Measurements from ENCODE around the gene PAX8. TPM values are rescaled to one million over a fixed set of nuclear protein-coding genes. Genes with fewer than 3 reads are reported as not detected.

The PAX8 gene
- total and polyA plus RNA-seq, 2 experiments from 2014 or later: 0.21 to 0.32 TPM

DNA sequence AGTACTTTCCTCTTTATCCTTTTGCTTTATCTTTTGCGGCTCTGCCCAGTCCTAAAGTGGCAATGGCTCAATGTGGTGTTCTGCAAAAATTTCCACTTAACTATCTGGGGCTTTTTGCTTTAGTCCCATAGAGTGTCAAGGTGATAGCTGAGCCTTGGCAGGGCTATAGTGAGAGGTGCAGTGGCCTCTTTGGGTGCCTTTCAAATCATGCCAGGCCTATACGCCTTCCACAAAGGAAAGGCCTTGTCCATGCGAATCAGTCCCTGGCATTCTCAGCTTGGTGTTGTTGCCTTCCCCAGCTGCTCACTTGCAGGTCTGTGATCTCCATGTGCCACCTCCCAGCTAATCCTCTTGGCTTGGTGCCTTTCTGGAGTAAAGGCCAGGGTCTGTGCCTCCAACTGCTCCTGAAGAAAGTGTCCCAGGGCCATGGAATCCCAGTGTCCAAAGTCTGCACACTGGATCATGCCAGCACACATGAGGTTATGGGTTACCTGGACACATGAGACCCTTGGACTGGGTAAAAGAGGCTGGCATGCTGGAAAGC lies 26.6 kb downstream of the PAX8 start (continued):
- TF ChIP-seq ZNF114 (CRISPR knock-in tag; IDR thresholded peaks at IDR 0.05): no peak
- no peak for TF ChIP-seq STAT1 (IDR thresholded peaks at IDR 0.05; ENCODE audit: unreplicated experiment)
- TF ChIP-seq NANOG (IDR thresholded peaks at IDR 0.05; ENCODE audit: borderline replicate concordance): no peak
- TF ChIP-seq EZH2phosphoT487 (IDR thresholded peaks at IDR 0.05; ENCODE audit: unreplicated experiment): no peak

DNA sequence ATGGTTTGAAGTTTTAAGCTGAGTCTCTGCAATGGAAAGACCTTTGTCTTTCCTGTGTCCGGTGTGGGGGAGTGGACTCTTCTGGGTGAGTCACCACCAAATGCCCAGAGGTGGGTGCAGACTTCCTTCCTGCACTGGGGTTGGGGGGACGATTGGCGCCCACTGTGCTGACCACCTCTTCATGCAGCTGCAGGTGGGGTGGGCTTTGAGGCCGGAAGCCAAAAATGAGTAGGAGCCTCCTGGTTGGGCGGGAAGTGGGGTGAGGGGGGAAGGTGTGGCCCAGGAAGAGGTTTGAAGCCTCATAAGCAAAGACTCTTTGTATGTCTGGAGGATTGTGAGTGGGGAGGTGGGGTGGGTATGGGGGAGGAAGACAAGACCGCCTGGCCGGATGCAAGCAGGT lies 27.6 kb downstream of the PAX8 start:
- H3K27me3 ChIP-seq (ENCODE audit: insufficient read depth): no peaks in the 10 kb centered on the region
- no peaks in the 10 kb centered on the region for H3F3A ChIP-seq (replicated peaks; ENCODE audit: low read depth)
- no peak overlapping the region for H2AFZ ChIP-seq
- no peaks in the 10 kb centered on the region for H3K27me3 Mint-ChIP-seq (ENCODE audit: insufficient read depth, low read depth, poor library complexity)
- no peaks in the 10 kb centered on the region for H3K4me1 Mint-ChIP-seq
- no peak for ATAC-seq
- H3K79me2 ChIP-seq (replicated peaks; ENCODE audit: insufficient read depth): no peaks in the 10 kb centered on the region
- no peaks in the 10 kb centered on the region for H3K36me3 ChIP-seq (ENCODE audit: insufficient read depth)
- no peak for DNase-seq (ENCODE audit: low spot score)
- H3K9me2 ChIP-seq (ENCODE audit: insufficient read depth): no peaks in the 10 kb centered on the region
- no peaks in the 10 kb centered on the region for H4K20me1 ChIP-seq (replicated peaks; ENCODE audit: insufficient read depth)
- no peak overlapping the region for H3K27ac Mint-ChIP-seq
- H3K4me3 ChIP-seq: no peak overlapping the region
- no peak overlapping the region for H3K27ac ChIP-seq (ENCODE audit: low read depth)
- TF ChIP-seq, protein P1, sequence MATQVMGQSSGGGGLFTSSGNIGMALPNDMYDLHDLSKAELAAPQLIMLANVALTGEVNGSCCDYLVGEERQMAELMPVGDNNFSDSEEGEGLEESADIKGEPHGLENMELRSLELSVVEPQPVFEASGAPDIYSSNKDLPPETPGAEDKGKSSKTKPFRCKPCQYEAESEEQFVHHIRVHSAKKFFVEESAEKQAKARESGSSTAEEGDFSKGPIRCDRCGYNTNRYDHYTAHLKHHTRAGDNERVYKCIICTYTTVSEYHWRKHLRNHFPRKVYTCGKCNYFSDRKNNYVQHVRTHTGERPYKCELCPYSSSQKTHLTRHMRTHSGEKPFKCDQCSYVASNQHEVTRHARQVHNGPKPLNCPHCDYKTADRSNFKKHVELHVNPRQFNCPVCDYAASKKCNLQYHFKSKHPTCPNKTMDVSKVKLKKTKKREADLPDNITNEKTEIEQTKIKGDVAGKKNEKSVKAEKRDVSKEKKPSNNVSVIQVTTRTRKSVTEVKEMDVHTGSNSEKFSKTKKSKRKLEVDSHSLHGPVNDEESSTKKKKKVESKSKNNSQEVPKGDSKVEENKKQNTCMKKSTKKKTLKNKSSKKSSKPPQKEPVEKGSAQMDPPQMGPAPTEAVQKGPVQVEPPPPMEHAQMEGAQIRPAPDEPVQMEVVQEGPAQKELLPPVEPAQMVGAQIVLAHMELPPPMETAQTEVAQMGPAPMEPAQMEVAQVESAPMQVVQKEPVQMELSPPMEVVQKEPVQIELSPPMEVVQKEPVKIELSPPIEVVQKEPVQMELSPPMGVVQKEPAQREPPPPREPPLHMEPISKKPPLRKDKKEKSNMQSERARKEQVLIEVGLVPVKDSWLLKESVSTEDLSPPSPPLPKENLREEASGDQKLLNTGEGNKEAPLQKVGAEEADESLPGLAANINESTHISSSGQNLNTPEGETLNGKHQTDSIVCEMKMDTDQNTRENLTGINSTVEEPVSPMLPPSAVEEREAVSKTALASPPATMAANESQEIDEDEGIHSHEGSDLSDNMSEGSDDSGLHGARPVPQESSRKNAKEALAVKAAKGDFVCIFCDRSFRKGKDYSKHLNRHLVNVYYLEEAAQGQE (IDR thresholded peaks at IDR 0.05; ENCODE audit: unreplicated experiment): no peak
- no peak for TF ChIP-seq NANOG (IDR thresholded peaks at IDR 0.05; ENCODE audit: borderline replicate concordance)
- TF ChIP-seq ZNF331 (CRISPR knock-in tag; IDR thresholded peaks at IDR 0.05; ENCODE audit: low read depth): no peak
- TF ChIP-seq ZNF114 (CRISPR knock-in tag; IDR thresholded peaks at IDR 0.05): no peak
- TF ChIP-seq, protein P2, sequence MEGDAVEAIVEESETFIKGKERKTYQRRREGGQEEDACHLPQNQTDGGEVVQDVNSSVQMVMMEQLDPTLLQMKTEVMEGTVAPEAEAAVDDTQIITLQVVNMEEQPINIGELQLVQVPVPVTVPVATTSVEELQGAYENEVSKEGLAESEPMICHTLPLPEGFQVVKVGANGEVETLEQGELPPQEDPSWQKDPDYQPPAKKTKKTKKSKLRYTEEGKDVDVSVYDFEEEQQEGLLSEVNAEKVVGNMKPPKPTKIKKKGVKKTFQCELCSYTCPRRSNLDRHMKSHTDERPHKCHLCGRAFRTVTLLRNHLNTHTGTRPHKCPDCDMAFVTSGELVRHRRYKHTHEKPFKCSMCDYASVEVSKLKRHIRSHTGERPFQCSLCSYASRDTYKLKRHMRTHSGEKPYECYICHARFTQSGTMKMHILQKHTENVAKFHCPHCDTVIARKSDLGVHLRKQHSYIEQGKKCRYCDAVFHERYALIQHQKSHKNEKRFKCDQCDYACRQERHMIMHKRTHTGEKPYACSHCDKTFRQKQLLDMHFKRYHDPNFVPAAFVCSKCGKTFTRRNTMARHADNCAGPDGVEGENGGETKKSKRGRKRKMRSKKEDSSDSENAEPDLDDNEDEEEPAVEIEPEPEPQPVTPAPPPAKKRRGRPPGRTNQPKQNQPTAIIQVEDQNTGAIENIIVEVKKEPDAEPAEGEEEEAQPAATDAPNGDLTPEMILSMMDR (conservative IDR thresholded peaks at IDR 0.05; ENCODE audit: low read depth in 2 of 2): no peak
- TF ChIP-seq CREB1 (CRISPR knock-in tag; IDR thresholded peaks at IDR 0.05; ENCODE audit: low read depth): no peak
- no peak for TF ChIP-seq JUNB (IDR thresholded peaks at IDR 0.05; ENCODE audit: unreplicated experiment)
- TF ChIP-seq, protein P3, sequence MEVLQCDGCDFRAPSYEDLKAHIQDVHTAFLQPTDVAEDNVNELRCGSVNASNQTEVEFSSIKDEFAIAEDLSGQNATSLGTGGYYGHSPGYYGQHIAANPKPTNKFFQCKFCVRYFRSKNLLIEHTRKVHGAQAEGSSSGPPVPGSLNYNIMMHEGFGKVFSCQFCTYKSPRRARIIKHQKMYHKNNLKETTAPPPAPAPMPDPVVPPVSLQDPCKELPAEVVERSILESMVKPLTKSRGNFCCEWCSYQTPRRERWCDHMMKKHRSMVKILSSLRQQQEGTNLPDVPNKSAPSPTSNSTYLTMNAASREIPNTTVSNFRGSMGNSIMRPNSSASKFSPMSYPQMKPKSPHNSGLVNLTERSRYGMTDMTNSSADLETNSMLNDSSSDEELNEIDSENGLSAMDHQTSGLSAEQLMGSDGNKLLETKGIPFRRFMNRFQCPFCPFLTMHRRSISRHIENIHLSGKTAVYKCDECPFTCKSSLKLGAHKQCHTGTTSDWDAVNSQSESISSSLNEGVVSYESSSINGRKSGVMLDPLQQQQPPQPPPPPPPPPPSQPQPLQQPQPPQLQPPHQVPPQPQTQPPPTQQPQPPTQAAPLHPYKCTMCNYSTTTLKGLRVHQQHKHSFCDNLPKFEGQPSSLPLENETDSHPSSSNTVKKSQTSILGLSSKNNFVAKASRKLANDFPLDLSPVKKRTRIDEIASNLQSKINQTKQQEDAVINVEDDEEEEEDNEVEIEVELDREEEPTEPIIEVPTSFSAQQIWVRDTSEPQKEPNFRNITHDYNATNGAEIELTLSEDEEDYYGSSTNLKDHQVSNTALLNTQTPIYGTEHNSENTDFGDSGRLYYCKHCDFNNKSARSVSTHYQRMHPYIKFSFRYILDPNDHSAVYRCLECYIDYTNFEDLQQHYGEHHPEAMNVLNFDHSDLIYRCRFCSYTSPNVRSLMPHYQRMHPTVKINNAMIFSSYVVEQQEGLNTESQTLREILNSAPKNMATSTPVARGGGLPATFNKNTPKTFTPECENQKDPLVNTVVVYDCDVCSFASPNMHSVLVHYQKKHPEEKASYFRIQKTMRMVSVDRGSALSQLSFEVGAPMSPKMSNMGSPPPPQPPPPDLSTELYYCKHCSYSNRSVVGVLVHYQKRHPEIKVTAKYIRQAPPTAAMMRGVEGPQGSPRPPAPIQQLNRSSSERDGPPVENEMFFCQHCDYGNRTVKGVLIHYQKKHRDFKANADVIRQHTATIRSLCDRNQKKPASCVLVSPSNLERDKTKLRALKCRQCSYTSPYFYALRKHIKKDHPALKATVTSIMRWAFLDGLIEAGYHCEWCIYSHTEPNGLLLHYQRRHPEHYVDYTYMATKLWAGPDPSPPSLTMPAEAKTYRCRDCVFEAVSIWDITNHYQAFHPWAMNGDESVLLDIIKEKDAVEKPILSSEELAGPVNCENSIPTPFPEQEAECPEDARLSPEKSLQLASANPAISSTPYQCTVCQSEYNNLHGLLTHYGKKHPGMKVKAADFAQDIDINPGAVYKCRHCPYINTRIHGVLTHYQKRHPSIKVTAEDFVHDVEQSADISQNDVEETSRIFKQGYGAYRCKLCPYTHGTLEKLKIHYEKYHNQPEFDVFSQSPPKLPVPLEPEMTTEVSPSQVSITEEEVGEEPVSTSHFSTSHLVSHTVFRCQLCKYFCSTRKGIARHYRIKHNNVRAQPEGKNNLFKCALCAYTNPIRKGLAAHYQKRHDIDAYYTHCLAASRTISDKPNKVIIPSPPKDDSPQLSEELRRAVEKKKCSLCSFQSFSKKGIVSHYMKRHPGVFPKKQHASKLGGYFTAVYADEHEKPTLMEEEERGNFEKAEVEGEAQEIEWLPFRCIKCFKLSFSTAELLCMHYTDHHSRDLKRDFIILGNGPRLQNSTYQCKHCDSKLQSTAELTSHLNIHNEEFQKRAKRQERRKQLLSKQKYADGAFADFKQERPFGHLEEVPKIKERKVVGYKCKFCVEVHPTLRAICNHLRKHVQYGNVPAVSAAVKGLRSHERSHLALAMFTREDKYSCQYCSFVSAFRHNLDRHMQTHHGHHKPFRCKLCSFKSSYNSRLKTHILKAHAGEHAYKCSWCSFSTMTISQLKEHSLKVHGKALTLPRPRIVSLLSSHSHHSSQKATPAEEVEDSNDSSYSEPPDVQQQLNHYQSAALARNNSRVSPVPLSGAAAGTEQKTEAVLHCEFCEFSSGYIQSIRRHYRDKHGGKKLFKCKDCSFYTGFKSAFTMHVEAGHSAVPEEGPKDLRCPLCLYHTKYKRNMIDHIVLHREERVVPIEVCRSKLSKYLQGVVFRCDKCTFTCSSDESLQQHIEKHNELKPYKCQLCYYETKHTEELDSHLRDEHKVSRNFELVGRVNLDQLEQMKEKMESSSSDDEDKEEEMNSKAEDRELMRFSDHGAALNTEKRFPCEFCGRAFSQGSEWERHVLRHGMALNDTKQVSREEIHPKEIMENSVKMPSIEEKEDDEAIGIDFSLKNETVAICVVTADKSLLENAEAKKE (CRISPR knock-in tag; IDR thresholded peaks at IDR 0.05): no peak
- no peak for TF ChIP-seq POLR2AphosphoS5 (IDR thresholded peaks at IDR 0.05; ENCODE audit: low read depth)
- TF ChIP-seq EZH2 (IDR thresholded peaks at IDR 0.05; ENCODE audit: low read depth, unreplicated experiment): no peak
- TF ChIP-seq, protein P4, sequence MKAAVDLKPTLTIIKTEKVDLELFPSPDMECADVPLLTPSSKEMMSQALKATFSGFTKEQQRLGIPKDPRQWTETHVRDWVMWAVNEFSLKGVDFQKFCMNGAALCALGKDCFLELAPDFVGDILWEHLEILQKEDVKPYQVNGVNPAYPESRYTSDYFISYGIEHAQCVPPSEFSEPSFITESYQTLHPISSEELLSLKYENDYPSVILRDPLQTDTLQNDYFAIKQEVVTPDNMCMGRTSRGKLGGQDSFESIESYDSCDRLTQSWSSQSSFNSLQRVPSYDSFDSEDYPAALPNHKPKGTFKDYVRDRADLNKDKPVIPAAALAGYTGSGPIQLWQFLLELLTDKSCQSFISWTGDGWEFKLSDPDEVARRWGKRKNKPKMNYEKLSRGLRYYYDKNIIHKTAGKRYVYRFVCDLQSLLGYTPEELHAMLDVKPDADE (IDR thresholded peaks at IDR 0.05): no peak
- H3K9me3 Mint-ChIP-seq: no peaks in the 10 kb centered on the region
- H3K4me1 ChIP-seq (ENCODE audit: insufficient read depth): no peaks in the 10 kb centered on the region
- no peak overlapping the region for H3K4me2 ChIP-seq
- H3K4me3 Mint-ChIP-seq: no peak overlapping the region
- no peaks in the 10 kb centered on the region for H3K36me3 Mint-ChIP-seq (ENCODE audit: low read depth)

Data from GM23338 (cell line).